Prostate gland (tissue), 2 donors: ENCODE results near the gene ABTB1.

Source experiments
- POLR2A ChIP-seq: fragments of 450-650 bp; IDR thresholded peaks from one replicate; pipeline ENCODE4 v1.6.1; 2016; ENCODE audit warnings: antibody characterized with exemption, mild to moderate bottlenecking
- POLR2AphosphoS5 ChIP-seq: sonication (generic); formaldehyde crosslinking; IDR thresholded peaks from one replicate; pipeline ENCODE4 v1.6.1; 2017; ENCODE audit warnings: antibody characterized with exemption
- TF ChIP-seq, protein P1 (sequence below), 4 experiments: fragments of 200-600 bp in 2 of 4; fragments of 450-650 bp in 2 of 4; sonication (generic) in 2 of 4; IDR thresholded peaks; 1 replicate in 3 of 4; 2 replicates in 1 of 4; pipeline ENCODE4 v1.5.1; 2016 to 2019; ENCODE audit warnings: antibody characterized with exemption in 4 of 4, mild to moderate bottlenecking in 2 of 4, moderate library complexity in 2 of 4

DNA sequence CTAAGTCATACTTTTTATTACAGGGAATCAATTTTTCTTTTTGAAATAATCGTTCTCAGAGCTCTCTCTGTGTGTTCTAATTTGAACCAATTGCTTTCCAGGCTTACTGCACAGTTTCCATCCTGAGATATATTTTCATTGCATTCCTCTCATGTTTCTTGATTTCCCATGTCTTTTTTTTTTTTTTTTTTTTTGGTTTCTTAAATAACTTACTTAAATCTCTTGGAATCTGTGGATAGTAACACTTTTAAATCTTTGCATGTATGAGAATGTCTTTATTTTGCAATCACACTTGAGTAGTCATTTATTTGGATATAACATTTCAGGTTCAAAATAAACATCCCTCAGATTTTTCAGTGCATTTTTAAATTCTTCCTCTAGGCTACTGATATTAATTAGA lies 14.5 kb upstream of the ABTB1 start:
- TF ChIP-seq, protein P1, sequence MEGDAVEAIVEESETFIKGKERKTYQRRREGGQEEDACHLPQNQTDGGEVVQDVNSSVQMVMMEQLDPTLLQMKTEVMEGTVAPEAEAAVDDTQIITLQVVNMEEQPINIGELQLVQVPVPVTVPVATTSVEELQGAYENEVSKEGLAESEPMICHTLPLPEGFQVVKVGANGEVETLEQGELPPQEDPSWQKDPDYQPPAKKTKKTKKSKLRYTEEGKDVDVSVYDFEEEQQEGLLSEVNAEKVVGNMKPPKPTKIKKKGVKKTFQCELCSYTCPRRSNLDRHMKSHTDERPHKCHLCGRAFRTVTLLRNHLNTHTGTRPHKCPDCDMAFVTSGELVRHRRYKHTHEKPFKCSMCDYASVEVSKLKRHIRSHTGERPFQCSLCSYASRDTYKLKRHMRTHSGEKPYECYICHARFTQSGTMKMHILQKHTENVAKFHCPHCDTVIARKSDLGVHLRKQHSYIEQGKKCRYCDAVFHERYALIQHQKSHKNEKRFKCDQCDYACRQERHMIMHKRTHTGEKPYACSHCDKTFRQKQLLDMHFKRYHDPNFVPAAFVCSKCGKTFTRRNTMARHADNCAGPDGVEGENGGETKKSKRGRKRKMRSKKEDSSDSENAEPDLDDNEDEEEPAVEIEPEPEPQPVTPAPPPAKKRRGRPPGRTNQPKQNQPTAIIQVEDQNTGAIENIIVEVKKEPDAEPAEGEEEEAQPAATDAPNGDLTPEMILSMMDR (IDR thresholded peaks at IDR 0.05), result no peak
- TF ChIP-seq POLR2A (no peak), POLR2AphosphoS5 (no peak)
